ENCODE results near the gene GMCL1. TPM values are rescaled to one million over a fixed set of nuclear protein-coding genes. Genes with fewer than 3 reads are reported as not detected.

The GMCL1 gene
- total and polyA plus RNA-seq, 2 experiments from 2014 or later: 27.0 to 27.3 TPM

DNA sequence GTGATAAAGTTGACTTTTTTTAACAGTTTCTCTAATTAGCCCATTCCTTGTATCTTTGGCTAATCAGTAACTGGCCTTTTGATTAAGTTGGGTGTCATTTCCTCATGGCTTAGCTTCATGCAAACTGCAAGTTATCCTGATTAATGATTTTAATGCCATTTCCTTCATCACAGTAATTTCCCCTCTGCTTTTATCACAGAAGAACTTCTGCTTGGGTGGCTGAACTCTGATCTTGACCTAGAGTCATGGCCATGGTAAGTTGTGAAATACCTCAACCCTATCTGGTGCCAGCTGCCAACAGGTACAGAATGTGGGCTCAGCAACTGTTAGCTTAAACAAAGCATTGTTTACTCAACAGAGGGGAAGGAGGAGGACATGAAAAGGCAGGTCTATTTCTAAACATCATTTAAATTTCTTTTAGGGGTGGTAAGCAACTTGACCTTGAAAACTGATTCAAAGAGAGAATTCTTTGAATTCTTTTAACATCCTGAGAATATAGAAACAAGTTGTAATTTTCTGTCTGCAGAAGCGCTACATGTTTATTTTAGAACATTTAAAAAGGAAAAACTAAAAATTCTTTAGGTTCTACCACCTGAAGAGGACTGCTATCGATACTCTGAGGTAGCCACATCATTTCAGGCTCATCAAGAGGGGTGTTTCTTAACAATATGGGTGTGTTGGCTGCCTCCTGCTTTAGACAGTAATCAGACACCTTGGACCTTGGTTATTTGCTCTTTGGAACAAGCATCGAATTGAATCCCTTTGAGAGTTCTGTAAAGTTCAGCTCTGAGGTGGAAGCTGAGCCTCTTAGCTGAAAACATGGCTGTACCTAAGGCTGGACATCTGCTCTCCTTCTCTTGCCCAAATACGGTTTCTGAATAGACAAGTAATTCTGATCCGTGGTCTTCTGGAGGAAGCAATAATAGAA is 47.9 kb upstream of the GMCL1 start (continued):
- TF ChIP-seq ZNF462 (CRISPR knock-in tag; IDR thresholded peaks at IDR 0.05) (no peak), ETS1 (IDR thresholded peaks at IDR 0.05) (no peak), JUNB (IDR thresholded peaks at IDR 0.05; ENCODE audit: unreplicated experiment) (no peak), EZH2 (IDR thresholded peaks at IDR 0.05; ENCODE audit: low read depth, unreplicated experiment) (no peak), EZH2phosphoT487 (IDR thresholded peaks at IDR 0.05; ENCODE audit: unreplicated experiment) (no peak), ZNF114 (CRISPR knock-in tag; IDR thresholded peaks at IDR 0.05) (no peak)

GRCh38 chr2:69784228-69784627 is 45.2 kb upstream of the GMCL1 start:
- Mint-ChIP-seq H3K36me3 (ENCODE audit: low read depth) (no peaks in the 10 kb centered on the region), H3K4me3 (no peak overlapping the region), H3K9me3 (no peaks in the 10 kb centered on the region), H3K27me3 (ENCODE audit: insufficient read depth, low read depth, poor library complexity) (no peaks in the 10 kb centered on the region), H3K27ac (no peak overlapping the region), H3K4me1 (peaks cover 30% of the 10 kb centered on the region)
- no peak overlapping the region for H3K4me2 ChIP-seq
- no peak overlapping the region for H2AFZ ChIP-seq
- ATAC-seq: no peak
- H3K9me2 ChIP-seq (ENCODE audit: insufficient read depth): no peaks in the 10 kb centered on the region
- peak overlapping the region; percentile 24; the same call in 1 of the 2 replicates for H3K27ac ChIP-seq (ENCODE audit: low read depth)
- H3K79me2 ChIP-seq (replicated peaks; ENCODE audit: insufficient read depth): no peaks in the 10 kb centered on the region
- no peaks in the 10 kb centered on the region for H3K36me3 ChIP-seq (ENCODE audit: insufficient read depth)
- no peaks in the 10 kb centered on the region for H4K20me1 ChIP-seq (replicated peaks; ENCODE audit: insufficient read depth)
- H3K4me1 ChIP-seq (ENCODE audit: insufficient read depth): peaks cover 23% of the 10 kb centered on the region
- no peak for DNase-seq (ENCODE audit: low spot score)
- no peaks in the 10 kb centered on the region for H3K27me3 ChIP-seq (ENCODE audit: insufficient read depth)
- no peaks in the 10 kb centered on the region for H3F3A ChIP-seq (replicated peaks; ENCODE audit: low read depth)
- H3K4me3 ChIP-seq: no peak overlapping the region
- TF ChIP-seq JUNB (IDR thresholded peaks at IDR 0.05; ENCODE audit: unreplicated experiment): no peak
- no peak for TF ChIP-seq EZH2 (IDR thresholded peaks at IDR 0.05; ENCODE audit: low read depth, unreplicated experiment)
- TF ChIP-seq POLR2AphosphoS5 (IDR thresholded peaks at IDR 0.05; ENCODE audit: low read depth): no peak
- no peak for TF ChIP-seq EZH2phosphoT487 (IDR thresholded peaks at IDR 0.05; ENCODE audit: unreplicated experiment)
- TF ChIP-seq ETS1 (IDR thresholded peaks at IDR 0.05): no peak
- no peak for TF ChIP-seq REST (IDR thresholded peaks at IDR 0.05; ENCODE audit: unreplicated experiment)
- TF ChIP-seq ZNF331 (CRISPR knock-in tag; IDR thresholded peaks at IDR 0.05; ENCODE audit: low read depth): no peak
- no peak for TF ChIP-seq CREB1 (CRISPR knock-in tag; IDR thresholded peaks at IDR 0.05; ENCODE audit: low read depth)
- TF ChIP-seq ZNF114 (CRISPR knock-in tag; IDR thresholded peaks at IDR 0.05): no peak

Measured in GM23338 (cell line).